Stomach (tissue), 9 donors: ENCODE data around the gene MDFI. TPM values are rescaled to one million over a fixed set of nuclear protein-coding genes. Genes with fewer than 3 reads are reported as not detected.
A peak's percentile ranks its signal among the peaks of the same experiment; 100 is the strongest.

ENCODE experiments used
- DNase-seq, 2 donors: peaks; one replicate each; pipeline versions ENCODE4 v3.0.0 to v3.0.0-alpha.2; 2013 to 2019
- H3K27ac ChIP-seq, 5 donors: fragments of 200-600 bp in 4 of 5; sonication (generic) in 4 of 5; one replicate each; pipeline ENCODE4 v1.5.1; 2013 to 2019; ENCODE audit warnings: mild to moderate bottlenecking in 1 of 5, moderate library complexity in 1 of 5
- H3K27me3 ChIP-seq, 3 donors: fragments of 200-600 bp; sonication (generic); one replicate each; pipeline ENCODE4 v1.5.1; 2017 to 2019; ENCODE audit warnings: mixed run types in 1 of 3
- H3K36me3 ChIP-seq, 4 donors: fragments of 200-600 bp; sonication (generic); 1 replicate in 3 of 4; 2 replicates in 1 of 4; pipeline ENCODE4 v1.5.1; 2016 to 2019
- H3K4me1 ChIP-seq, 4 donors: fragments of 200-600 bp; sonication (generic); one replicate each; pipeline ENCODE4 v1.5.1; 2016 to 2019
- H3K4me3 ChIP-seq, 4 donors: fragments of 200-600 bp; sonication (generic) in 3 of 4; one replicate each; pipeline ENCODE4 v1.5.1; 2016 to 2019; ENCODE audit warnings: mild to moderate bottlenecking in 1 of 4
- H3K9me3 ChIP-seq, 4 donors: fragments of 200-600 bp; sonication (generic); one replicate each; pipeline ENCODE4 v1.5.1; 2016 to 2019
- CTCF ChIP-seq, 7 experiments: fragments of 450-650 bp in 4 of 7; fragments of 200-600 bp in 3 of 7; sonication (generic) in 3 of 7; IDR thresholded peaks; one replicate each; pipeline ENCODE4 v1.5.1; 2016 to 2019; ENCODE audit warnings: antibody characterized with exemption in 7 of 7, control low read depth in 2 of 7, mild to moderate bottlenecking in 1 of 7
- EP300 ChIP-seq: sonication (generic); formaldehyde crosslinking; IDR thresholded peaks from one replicate; pipeline ENCODE4 v1.6.1; 2017; ENCODE audit warnings: antibody characterized with exemption
- POLR2A ChIP-seq, 4 donors: fragments of 450-650 bp; IDR thresholded peaks; one replicate each; pipeline ENCODE4 v1.6.1; 2016; ENCODE audit warnings: antibody characterized with exemption in 4 of 4, control low read depth in 2 of 4, mild to moderate bottlenecking in 1 of 4, moderate library complexity in 1 of 4
- POLR2AphosphoS5 ChIP-seq, 3 donors: sonication (generic); formaldehyde crosslinking; IDR thresholded peaks; one replicate each; pipeline ENCODE4 v1.6.1; 2016; ENCODE audit warnings: antibody characterized with exemption in 3 of 3
- WGBS, 5 donors: extraction: QIAGEN DNeasy Blood & Tissue Kit in 3 of 5; methylation state at CpG; one replicate each; pipeline versions ENCODE4 v1.1.5 to v1.1.7; 2013 to 2018; 5-methylcytosine and 5-hydroxymethylcytosine counted together
- intact Hi-C: fragments of 100-400 bp; cut with DNase I; formaldehyde crosslinking; loops from one replicate; pipeline ENCODE4 v1.15.1; 2023; ENCODE audit warnings: low total_unique reads
- polyA plus RNA-seq, 3 donors: library from polyadenylated mRNA; stranded (reverse); fragments of 200-250 nt; gene quantifications; one replicate each; pipeline ENCODE4 v1.2.3, GENCODE V29; 2013
- total RNA-seq, 5 donors: library from RNA; depleted of rRNA; stranded (reverse); fragments of >200 nt; gene quantifications; one replicate each; pipeline versions ENCODE4 v1.1.0 to v1.2.3, GENCODE V29; 2014 to 2016
- donor health status: healthy with polysubstance abuse.
- donor health status: Bipolar disorder and iron deficiency.
- donor health status: healthy.

MDFI gene
- total and polyA plus RNA-seq, 8 donors, result 3.7 to 17.2 (median 8.3) TPM; not detected in 1

DNA sequence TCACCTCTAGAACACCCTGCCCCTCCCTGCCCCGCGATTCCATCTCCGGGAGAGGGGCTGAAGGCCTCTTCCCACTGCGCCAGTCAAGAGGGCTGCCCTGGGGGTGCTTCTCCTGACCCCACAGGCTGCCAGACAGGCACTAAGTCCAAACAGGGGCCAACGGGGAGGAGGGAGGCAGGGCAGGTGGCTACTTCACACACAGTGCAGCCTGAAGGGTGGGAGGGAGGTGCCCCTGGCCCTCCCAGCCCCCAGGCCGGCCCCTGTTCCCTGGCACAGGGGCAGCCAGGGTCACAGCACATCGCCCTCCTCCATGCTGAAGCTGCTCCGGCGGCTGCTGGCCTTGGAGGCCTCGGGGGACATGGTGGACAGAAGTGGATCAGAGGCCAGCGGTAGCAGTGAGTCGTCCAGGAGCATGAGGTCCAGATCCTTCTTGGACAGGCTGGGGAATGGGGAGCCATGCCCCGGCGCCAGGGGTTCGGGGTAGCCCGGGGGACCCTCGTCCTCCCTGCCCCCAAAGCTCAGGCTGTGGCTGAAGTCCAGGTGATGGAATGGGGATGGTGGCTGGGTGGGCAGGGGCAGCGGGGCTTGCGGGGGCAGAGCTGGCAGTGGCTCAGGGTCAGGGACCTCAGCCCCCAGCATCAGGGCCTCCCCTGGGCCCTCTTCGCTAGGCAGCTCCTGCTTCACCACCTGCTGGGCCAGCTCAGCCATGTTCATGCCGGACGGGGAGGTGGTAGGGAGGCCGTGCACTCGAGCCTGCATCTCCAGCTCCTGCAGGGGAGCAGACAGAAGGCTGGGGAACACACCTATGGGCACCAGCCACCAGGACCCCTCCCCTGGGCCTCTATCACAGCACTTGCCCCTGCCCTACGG, 46.3 kb downstream of the MDFI start:
- Histone ChIP-seq H3K27me3 (no peaks in the 10 kb centered on the region), H3K4me3 (no peak overlapping the region), H3K36me3 (peaks cover 14 to 55% (median 54%) of the 10 kb centered on the region in 4 donors), H3K27ac (no peak overlapping the region), H3K4me1 (peaks cover 21 to 48% (median 44%) of the 10 kb centered on the region in 4 donors), H3K9me3 (no peaks in the 10 kb centered on the region)
- TF ChIP-seq CTCF (IDR thresholded peaks at IDR 0.05) (no peak), EP300 (no peak), POLR2AphosphoS5 (IDR thresholded peaks at IDR 0.05) (no peak), POLR2A (IDR thresholded peaks at IDR 0.05) (no peak)
- 91 to 95% (median 92%) methylated on average over 12 to 25 of the region's 25 CpGs for WGBS, 5 donors
- no peak for DNase-seq
- intact Hi-C loops, result loop anchor here (5.0 kb wide), 1 partner anchor 82 kb away; no protein-coding TSS in a partner anchor

- no peak for DNase-seq
- no peak overlapping the region for H3K27ac ChIP-seq
- WGBS, 5 donors, result 88 to 98% (median 94%) methylated on average over 2 to 7 of the region's 7 CpGs
- H3K9me3 ChIP-seq, result no peaks in the 10 kb centered on the region
- intact Hi-C loops, result no loop called here
- peaks cover 21 to 48% (median 46%) of the 10 kb centered on the region in 4 donors for H3K4me1 ChIP-seq
- TF ChIP-seq POLR2AphosphoS5 (IDR thresholded peaks at IDR 0.05) (no peak), CTCF (IDR thresholded peaks at IDR 0.05) (no peak), EP300 (no peak), POLR2A (IDR thresholded peaks at IDR 0.05) (no peak)
- H3K36me3 ChIP-seq, result peaks cover 20 to 68% (median 67%) of the 10 kb centered on the region in 4 donors
- no peaks in the 10 kb centered on the region for H3K27me3 ChIP-seq
- no peak overlapping the region for H3K4me3 ChIP-seq
These were observed 47.5 kb downstream of the MDFI start for GRCh38 chr6:41685641-41686380.

DNA sequence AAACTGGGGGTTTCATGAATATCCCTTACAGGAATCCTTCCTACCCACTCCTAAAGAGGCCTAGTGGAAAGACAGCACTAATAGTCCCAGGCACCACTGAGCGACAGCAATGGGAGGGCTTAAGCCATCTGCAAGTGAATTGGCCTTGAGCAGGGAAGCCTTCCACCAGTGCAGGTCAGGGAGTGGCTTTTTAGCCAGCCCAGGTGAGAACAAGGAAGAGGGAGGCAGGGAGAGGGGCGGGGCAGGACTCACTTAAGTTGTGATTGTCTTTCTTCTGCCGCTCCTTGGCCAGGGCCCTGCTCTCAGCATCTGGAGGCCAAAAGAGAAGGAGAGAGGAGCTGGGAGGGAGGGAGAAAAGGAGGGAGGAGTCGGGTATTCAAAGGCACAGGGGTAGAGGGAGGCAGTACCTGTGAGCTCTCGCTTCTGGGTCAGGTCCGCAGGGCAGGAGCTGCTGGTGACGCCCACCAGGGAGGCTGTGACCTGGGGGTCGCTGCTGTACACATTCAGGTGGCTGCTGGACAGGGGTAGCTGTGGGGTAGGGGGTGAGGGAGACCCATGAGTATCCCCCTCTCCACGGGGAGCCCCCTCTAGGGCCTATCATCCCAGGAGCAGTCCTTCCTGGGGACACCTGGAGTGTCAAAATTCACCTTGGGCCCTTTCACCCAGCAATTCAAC, 49.4 kb downstream of the MDFI start:
- H3K9me3 ChIP-seq, result no peaks in the 10 kb centered on the region
- intact Hi-C loops, result no loop called here
- WGBS, 5 donors, result 43 to 56% (median 50%) methylated on average over 8 to 9 of the region's 9 CpGs

More for the DNA sequence above, 49.4 kb downstream of the MDFI start:
- no peaks in the 10 kb centered on the region for H3K27me3 ChIP-seq
- H3K36me3 ChIP-seq, result peaks cover 24 to 72% (median 71%) of the 10 kb centered on the region in 4 donors
- peaks cover 17 to 39% (median 38%) of the 10 kb centered on the region in 4 donors for H3K4me1 ChIP-seq
- no peak overlapping the region for H3K4me3 ChIP-seq
- H3K27ac ChIP-seq, result peak overlapping the region in 3 of 5 donors; percentile 13 to 62 (median 29)
- peak; percentile 74 to 76 for DNase-seq
- TF ChIP-seq POLR2A (IDR thresholded peaks at IDR 0.05) (no peak), POLR2AphosphoS5 (IDR thresholded peaks at IDR 0.05) (no peak), CTCF (IDR thresholded peaks at IDR 0.05) (no peak), EP300 (no peak)
